ENCODE results near the gene LYRM4. TPM values are rescaled to one million over a fixed set of nuclear protein-coding genes. Genes with fewer than 3 reads are reported as not detected.
"Not testable (repeated sequence)": the region's sequence is repeated elsewhere in the genome, so short reads cannot be mapped to it uniquely, and the experiment has no call there.

LYRM4 gene
- total RNA-seq, 1 donor from 2014 or later = 26.2 TPM

DNA sequence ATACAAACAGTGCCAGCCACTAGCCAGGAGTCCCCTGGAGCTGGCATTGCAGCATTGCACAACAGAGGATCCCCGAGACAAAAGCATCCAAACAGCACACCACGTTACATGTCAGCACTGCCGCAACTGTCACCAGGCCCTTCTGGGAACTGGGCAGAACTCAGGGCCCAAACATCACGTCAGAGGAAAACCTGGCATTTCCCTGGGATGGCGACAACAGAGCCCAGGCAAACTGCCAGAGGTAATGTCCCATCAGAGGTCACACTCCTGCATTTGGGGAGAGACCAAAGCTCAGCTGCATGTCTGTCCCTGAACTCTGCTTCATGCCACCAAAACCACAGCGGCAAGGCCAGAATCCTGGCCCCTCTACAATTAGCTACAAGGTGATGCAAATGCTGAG, 139.3 kb downstream of the LYRM4 start:
- peak; percentile 71 for DNase-seq
- ATAC-seq (ENCODE audit: poor library complexity) = peak; percentile 95
- intact Hi-C loops (cut with DNase I) = no loop called here

DNA sequence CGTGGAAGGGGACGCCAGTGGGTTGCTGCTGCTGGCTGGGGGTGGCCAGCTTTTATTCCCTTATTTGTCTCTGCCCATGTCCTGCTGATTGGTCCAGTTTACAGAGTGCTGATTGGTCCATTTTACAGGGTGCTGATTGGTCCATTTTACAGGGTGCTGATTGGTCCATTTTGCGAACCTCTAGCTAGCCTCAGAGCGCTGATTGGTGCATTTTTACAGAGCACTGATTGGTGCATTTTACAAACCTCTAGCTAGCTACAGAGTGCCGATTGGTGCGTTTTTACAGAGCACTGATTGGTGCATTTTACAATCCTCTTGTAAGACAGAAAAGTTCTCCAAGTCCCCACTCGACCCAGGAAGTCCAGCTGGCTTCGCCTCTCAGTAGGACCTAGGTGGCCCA, 140.2 kb downstream of the LYRM4 start:
- ATAC-seq (ENCODE audit: poor library complexity); intact Hi-C loops (cut with DNase I); DNase-seq: not testable (repeated sequence)

DNA sequence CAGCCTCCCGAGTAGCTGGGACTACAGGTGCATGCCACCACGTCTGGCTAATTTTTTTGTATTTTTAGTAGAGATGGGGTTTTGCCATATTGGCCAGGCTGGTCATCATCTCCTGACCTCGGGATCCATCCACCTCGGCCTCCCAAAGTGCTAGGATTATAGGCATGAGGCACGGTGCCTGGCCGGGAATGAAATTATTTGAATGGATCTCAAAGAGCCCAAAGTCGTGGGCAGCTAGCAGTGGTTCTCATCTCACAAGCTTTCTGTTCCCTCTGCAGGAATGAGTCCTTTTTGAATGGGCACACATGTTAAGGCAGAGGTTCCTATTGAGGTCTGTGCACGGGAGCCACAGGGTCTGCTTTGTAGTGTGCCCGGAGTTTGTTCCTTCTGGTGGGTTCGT, 140.7 kb downstream of the LYRM4 start:
- intact Hi-C loops (cut with DNase I) = no loop called here
- no peak for ATAC-seq (ENCODE audit: poor library complexity)
- no peak for DNase-seq

DNA sequence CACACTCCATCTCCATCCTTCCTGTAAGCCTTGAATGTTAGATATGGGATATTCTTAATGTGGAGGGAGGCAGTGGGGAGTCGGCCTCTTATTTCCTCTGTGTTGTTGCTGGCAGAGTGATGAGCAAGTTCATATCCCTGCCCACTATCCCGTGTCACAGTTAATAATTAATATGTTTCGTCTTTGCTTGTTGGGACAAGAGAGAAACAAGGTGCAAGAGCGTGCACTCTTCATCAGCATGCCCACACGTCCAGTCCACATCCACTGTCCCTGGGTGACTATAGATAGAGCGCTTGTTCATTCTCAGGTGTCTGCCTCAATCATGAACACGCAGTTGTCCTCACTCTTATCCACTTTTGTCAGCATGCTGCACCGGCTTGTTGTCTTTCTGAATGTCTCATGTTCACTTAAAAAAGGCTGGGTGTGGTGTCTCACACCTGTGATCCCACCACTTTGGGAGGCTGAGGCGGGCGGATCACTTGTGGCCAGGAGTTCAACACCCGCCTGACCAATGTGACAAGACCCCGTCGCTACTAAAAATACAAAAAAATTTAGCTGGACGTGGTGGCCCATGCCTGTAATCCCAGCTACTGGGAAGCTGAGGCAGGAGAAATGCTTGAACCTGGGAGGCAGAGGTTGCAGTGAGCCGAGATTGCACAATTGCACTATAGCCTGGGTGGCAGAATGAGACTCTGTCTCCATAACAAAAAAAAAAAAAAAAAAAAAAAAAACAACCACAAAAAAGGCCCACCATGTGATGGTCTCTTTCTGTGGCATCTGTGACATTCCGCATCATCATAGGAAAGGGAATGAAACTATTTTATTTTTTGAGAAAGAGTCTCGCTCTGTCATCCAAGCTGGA, 141.4 kb downstream of the LYRM4 start:
- DNase-seq (no peak), ATAC-seq (ENCODE audit: poor library complexity) (no peak)
- intact Hi-C loops (cut with DNase I) = no loop called here

DNA sequence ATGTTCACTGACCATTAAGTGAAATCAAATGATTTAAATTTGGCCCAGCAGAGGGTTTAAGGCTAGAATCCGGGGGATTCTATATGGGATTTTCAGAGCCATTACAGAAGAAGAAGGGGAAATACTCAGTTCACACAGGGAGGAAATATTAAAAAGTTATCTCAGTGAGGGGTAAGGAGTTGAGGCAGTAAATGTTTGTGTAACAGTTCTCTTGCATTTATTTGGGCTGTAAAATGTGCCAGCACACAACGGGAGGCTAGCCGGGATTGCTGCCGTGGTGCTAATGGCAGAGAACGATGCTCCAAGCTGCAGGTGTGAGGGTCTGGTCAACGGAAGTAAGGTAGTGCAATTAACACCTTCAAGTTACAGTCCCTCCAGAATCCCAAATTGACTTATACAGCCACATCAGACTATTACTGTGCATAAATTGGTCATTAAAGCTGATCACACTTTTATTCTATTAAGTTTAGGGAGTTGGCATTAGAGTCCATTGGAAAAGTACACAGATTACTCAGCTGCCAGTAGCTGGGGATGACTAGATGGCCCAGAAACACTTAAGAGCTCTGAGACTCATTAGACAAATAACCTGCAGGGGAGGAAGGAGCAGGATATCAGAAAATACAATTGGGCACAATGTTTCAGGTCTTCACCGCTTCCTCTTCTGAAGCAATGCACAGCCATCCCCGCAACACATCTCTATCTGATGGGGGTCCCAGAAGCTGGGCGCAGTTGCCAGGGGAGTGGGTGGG, 144.3 kb downstream of the LYRM4 start:
- DNase-seq (no peak), ATAC-seq (ENCODE audit: poor library complexity) (no peak)
- intact Hi-C loops (cut with DNase I) = no loop called here

DNA sequence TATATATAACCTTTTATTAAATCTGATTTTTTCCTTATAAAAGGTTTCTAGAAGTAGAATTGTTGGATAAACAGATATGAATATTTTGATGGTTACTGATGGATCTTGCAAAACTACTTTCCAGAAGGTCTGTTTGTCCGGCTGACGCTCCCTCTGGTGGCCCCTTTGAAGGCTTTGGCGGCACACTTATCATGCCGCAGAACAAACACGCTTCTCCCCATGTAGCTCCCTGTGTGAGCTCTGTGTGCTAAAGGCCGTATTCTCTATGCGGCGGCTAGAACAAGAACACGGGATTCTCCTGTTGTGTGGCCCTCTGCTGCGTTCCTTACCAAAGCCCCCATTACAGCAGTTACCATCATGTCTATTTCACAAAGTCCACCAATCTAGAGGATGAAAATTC, 145.6 kb downstream of the LYRM4 start:
- ATAC-seq (ENCODE audit: poor library complexity) (peak; percentile 82), DNase-seq (no peak)
- intact Hi-C loops (cut with DNase I) = no loop called here

DNA sequence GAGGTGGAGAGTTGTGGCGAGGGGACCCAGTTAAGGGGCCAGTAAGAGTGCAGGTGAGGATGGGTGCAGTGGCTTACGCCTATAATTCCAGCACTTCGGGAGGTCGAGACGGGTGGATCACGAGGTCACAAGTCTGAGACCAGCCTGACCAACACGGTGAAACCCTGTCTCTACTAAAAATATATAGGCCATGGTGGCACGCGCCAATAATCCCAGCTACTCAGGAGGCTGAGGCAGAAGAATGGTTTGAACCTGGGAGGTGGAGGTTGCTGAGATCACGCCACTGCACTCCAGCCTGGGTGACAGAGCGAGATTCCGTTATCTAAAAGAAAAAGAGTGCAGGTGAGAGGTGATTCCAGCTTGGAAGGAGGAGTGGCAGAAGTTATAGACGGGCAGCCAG, 147.7 kb downstream of the LYRM4 start:
- no peak for ATAC-seq (ENCODE audit: poor library complexity)
- DNase-seq = no peak
- intact Hi-C loops (cut with DNase I) = no loop called here

DNA sequence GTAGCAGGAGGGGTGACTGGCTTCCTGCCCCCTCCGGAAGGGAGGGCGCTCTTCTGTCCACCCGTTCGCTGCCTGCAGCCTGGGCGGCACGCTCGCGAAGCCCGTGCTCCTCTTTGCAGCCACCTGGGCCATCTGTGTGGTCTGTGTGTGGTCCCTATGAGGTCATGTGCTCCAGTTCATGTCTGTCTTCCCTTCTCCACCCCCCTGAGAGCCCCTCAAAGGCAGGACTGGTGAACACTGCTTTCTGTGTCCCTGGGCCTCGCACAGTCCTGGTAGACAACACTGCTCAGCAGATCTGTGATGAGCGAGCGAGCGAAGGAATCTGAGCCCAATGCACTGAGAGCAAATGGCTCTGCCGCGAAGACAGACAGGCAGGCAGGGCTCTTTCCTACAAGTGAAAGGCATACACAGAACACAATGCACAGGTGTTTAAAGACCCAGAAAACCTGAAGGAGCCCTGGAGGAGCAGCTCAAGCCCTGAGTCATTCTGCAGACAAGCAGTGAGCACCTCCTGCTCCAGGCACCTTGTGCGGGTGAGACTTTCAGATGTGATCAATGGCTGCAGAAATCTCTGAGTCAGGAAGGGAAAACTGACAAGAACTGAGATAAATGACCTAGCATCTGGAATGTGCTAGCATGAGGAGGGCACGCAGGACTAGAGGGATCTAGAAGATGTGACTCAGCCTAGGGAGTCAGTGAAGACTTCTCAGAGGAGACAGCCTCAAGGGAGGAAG, 148.5 kb downstream of the LYRM4 start:
- intact Hi-C loops (cut with DNase I) = no loop called here
- no peak for ATAC-seq (ENCODE audit: poor library complexity)
- no peak for DNase-seq

DNA sequence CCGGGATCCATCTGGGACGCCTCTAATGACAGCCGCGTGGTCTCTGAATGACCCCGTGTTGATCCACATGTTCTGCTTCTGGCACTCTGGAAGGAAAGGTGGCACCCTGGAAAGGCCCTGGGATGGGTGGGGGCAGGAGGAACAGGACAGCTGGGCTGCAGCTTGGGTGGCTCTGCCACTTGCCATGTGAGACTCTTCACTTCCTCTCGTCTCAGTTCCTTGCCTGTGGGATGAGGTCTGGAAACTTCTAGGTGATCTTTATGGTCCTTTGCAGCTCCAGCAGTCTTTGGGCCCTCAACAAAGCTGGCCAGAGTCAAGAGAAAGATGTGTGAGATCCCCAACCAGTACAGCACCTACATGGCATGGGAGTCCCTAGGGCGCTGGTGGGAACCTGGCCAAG, 149.1 kb downstream of the LYRM4 start:
- intact Hi-C loops (cut with DNase I) = no loop called here
- DNase-seq = no peak
- no peak for ATAC-seq (ENCODE audit: poor library complexity)

DNA sequence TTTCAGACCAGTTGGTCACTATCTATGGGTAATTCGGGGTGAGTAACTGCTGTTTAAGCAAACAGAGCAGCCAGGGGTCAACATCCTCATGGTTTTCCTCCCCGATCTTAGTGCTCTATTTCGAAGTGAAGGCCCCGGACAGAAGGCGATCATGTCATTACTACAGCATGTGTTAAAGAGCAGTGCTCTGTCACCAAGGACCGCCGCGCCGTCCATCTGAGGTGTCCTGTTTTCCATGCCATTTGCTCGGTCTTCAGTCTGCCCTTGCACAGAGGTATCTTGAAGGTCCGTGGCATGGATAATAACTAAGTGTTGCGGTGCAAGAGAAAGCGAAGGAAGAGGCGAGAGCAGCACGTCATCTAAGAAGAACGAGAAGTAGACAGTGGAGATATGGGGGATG, 150.5 kb downstream of the LYRM4 start:
- intact Hi-C loops (cut with DNase I) = no loop called here
- no peak for ATAC-seq (ENCODE audit: poor library complexity)
- DNase-seq = no peak

DNA sequence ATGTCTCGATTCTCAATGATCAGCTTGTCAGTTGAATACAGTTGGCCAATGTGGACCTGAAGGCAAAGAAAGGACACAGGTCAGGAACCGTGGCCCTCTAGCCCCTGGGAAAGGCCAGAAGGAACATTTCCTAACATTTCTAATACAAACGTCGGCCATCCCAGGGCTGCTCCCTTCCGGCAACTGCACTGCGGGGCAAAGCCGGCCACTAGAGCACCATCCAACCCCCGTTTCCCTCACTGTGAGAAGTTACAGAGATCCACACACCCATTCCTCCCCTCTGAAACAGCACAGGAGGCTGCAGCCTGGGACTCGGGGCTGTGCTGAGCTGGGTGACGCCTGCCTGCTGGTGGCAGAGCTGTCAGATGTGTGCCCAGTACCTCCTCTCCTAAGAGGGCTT, 151.3 kb downstream of the LYRM4 start:
- intact Hi-C loops (cut with DNase I) = no loop called here
- ATAC-seq (ENCODE audit: poor library complexity) (peak; percentile 39), DNase-seq (no peak)

DNA sequence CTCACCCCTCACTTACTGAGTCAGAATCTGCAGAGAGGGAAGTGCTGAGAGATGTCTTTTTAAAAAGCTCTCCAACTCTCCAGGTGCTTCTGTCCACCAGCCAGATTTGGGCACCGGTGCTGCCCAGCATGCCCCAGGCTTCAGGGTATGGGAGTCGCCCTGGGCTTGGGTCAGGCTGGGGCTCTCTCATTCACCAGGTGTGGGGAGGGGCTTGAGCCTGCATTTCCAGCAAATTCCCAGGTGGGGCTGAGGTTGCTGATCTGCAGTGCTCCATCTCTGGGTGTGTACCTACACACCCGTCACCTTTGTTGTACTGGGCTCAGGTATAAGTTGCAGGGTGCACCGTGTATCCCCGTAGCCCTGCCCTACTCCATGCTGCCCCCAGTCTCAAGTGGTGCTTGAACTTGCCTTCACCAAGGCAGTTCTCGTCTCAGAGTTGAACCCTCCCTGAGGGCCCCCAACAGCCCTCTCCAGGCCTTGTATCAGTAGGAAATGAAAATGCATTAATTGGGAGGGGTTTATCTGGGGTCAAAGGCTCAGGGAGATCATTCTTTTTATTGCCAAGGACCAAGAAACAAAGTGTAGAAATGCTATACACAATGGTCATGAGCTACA, 152.1 kb downstream of the LYRM4 start:
- peak; percentile 38 for ATAC-seq (ENCODE audit: poor library complexity)
- intact Hi-C loops (cut with DNase I) = no loop called here
- DNase-seq = no peak

DNA sequence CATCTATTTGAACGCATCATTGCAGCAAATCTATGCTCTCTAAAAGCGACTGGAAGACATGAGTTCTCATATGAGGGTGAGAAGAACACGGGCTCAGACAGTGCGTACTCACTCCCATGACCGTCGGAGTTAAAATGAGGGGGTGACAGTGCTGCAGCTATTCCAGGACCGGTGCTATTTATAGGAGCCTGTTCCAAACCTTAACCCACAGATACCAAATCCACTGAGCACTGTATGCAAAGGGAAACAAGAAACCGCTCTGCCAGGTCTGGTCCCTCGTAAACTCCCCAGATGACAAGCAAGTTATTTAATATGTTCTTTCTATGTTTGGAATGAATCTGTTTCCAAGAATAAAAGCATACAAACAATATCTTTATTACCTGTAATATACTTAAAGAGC, 152.7 kb downstream of the LYRM4 start:
- peak; percentile 90 for ATAC-seq (ENCODE audit: poor library complexity)
- DNase-seq = no peak
- intact Hi-C loops (cut with DNase I) = no loop called here

DNA sequence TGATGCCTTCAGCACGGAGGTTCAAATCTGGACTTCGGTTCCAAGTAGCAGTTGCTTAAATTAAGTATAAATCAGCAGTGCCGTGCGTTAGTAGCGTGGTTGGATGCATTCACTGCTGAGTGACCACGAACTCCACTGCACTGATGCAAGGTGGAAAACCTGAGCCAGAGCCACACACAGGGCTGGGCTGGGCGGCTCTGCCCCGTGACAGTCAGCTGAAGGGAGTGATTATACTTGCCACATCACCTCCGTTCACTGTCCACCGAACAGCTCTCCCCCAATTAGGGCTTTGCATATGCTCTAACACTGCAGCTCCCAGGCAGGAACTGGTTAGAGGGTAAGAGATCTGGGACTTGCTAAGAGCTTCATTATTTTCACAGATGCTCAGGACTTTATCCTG, 153.4 kb downstream of the LYRM4 start:
- DNase-seq (peak; percentile 61), ATAC-seq (ENCODE audit: poor library complexity) (peak; percentile 82)
- intact Hi-C loops (cut with DNase I) = no loop called here

DNA sequence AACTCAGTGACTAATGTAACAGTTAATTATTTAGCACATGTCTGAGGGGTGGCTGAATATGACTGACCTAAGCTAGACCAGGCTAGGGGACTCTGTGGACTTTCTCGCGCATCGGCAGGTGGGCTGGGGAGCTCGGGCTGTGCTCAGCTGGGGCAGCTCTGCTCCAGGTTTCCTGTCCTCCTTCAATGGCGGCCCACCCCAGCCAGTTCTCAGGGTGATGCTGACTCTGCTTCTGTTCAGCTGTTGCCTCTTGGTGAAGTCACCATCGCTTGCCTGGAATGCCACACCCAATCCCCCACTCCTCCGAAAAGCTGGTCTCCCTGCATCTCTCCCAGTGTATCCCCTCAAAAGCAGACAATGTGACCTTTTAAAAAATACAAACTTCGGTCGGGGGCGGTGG, 155.6 kb downstream of the LYRM4 start:
- no peak for DNase-seq
- no peak for ATAC-seq (ENCODE audit: poor library complexity)
- intact Hi-C loops (cut with DNase I) = no loop called here

DNA sequence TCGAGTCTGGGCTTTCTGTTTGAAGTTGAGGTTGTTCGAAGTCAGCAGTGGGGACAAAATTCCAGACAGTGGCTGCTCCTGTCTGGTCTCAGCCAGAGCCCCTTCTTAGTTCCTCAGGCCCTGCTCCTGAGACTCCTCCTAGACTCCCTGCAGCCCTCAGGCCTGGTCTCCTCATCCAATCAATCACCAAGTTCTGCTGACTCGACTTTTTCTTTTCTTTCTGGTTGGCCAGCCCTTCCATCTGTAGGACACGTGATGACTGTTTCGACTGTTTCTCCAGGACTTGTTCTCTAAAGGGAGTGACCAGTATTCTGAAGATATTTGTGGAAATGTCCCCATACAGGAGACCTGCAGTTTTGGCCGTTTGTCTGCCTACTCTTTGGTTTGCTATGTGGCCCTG, 156.1 kb downstream of the LYRM4 start:
- ATAC-seq (ENCODE audit: poor library complexity) (no peak), DNase-seq (no peak)
- intact Hi-C loops (cut with DNase I) = no loop called here

DNA sequence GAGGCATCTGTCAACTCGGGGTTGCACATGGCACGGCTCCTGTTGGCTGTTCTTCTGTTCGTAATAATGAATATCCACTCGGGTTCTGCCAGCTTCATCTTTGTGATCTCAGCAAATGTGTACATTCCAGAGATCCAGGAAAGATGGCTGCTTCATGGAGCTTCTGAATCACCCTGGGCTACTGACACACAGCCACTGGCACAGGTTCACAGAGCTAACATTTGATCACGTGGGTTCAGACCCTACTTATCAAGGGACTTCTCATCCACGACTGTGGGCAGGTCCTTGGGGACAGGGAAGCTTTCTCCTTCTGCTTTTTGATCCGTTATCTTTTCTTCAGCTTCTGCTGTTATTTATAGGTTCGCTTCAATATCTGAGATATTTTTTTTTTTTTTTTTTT, 157.5 kb downstream of the LYRM4 start:
- no peak for ATAC-seq (ENCODE audit: poor library complexity)
- intact Hi-C loops (cut with DNase I) = no loop called here
- no peak for DNase-seq

DNA sequence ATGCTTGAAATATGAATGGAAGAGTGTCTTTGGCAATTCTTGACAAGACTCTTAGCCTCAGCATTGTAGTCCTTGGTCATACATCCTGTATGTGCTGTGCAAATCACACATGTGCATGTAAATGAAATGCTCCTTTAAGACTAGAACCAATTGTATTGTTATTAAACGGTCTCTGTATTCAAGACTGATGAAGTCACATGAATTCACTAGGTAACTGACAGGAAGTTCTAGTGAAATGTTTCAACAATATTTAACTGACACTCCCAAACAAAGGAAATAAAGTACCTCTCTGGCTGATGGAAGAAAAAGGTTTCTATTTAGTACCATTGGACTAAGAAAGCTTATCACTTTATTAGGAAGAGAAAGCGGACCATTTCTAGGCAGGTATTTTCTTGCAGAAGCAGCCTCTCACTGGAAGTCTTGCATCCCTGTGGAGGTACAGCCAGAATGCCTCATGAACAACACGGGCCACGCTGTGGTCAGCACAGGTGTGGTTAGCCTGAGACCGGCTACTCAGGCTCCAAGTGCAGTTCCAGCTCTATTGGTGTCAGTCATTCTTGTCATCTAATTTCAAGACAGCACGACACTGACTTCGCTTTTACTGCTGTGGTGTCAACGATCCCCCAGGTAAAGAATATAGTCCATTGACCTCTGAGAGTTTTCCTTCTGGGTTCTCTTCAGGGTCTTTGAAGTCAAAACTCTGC, 158.3 kb downstream of the LYRM4 start:
- no peak for ATAC-seq (ENCODE audit: poor library complexity)
- intact Hi-C loops (cut with DNase I) = no loop called here
- DNase-seq = no peak

DNA sequence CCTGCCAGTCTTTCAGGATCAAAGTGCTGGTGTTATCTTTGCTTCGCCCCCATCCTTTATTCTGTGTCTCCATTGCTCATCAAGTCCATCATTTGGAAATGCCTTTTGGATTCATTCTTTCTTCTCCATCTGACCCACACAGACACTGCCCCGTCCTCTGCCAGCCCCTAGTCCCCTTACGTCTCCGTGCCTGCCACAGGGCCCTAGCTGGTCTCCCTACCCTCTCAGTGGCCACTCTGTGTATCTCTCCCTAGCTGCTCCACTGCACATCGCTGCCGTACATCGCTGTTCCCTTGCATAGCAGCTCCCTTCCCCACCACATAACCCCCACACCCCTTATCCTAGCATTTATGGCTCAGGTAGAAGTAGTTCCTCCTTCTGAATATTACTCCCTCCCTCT, 159.9 kb downstream of the LYRM4 start:
- intact Hi-C loops (cut with DNase I) = no loop called here
- DNase-seq (no peak), ATAC-seq (ENCODE audit: poor library complexity) (no peak)

Data from Right ventricle myocardium superior (tissue), 1 donor.